GM12872 (cell line): ENCODE results near the gene MAPK11.

Experiments used
- CTCF ChIP-seq: IDR thresholded peaks from 3 replicates; pipeline ENCODE4 v1.5.1; 2011; ENCODE audit warnings: low read depth, mild to moderate bottlenecking, low read length, moderate library complexity; ENCODE audit not compliant: insufficient read depth

The MAPK11 gene

GRCh38 chr22:50258361-50259292 is 11.6 kb downstream of the MAPK11 start:
- TF ChIP-seq CTCF = no peak

GRCh38 chr22:50257451-50258360 is 12.5 kb downstream of the MAPK11 start:
- no peak for TF ChIP-seq CTCF

DNA sequence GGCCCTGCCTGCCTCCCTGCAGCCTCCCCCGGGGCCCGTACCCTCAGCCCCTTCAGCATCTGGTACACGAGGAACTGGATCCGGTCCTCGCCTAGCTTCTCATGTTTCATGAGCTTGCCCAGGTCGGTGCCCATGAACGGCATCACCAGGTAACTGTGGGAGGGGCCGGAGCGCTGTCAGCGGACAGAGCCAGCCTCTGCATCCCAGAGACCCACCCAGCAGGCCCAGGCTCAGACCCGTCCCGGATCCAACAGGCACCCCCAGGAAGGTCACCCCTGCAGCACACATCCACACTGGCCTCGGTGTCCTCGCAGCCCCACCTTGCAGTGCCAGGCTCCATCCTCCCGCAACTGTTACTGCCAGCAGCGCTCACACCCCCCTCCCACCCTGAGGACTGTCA is 13.1 kb downstream of the MAPK11 start:
- no peak for TF ChIP-seq CTCF

DNA sequence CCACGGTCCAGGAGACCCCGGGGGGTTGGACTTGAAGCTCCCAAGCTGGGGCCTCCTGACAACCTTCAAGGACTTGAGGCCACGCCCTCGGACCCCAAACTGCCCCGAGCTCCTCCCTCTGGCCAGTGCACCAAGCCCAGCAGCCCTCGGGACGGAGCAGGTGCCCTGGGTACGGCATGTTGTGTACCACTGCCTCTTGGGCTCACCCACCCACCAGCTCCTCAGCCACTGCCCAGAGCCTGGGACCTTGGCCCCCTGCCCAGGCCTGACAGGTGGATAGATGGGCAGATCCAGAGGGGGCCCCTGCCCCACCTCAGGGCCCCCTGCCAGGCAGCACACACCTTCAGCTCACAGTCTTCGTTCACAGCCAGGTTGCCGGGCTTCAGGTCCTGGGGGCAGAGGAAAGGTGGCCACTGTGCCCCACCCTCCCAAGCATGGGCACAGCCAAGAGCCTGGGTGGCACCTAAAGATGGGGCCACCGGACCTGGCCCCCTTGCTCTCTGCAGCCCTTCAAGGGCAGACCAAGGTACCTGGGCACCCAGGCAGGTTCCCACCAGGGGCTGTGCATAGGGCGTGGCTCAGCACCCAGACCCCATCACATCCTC is 13.8 kb downstream of the MAPK11 start:
- no peak for TF ChIP-seq CTCF

DNA sequence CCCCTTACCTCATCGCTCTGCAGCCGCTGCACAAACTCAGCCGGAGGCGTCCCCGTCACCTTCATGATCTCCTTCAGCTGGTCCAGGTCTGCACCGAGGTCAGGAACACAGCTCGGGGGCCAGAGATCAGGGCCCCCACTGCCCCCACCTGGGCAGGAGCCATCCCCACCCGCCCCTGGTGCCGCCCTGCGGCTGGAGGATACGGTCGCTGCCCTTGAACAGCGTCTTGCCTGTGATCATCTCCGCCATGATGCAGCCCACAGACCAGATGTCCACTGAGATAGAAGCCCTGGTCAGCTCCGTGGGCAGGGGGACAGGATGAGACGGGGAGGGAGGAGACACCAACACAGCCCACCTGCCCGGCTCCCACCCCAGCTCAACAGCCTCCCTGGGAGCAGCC is 14.6 kb downstream of the MAPK11 start:
- TF ChIP-seq CTCF = no peak

GRCh38 chr22:50255099-50255498 is 15.1 kb downstream of the MAPK11 start:
- no peak for TF ChIP-seq CTCF

- no peak for TF ChIP-seq CTCF
Measured at GRCh38 chr22:50253941-50254340, 16.2 kb downstream of the MAPK11 start.
